Duodenal mucosa (tissue), 2 donors: Measurements from ENCODE around the gene LYRM4.

ENCODE experiments used
- H3K27ac ChIP-seq: one replicate; pipeline ENCODE4 v1.7.0; 2013; ENCODE audit warnings: low read depth, low read length
- H3K27me3 ChIP-seq, 2 donors: one replicate each; pipeline ENCODE4 v1.7.0; 2013; ENCODE audit warnings: low read length in 2 of 2, control low read depth in 1 of 2; ENCODE audit not compliant: insufficient read depth in 2 of 2, control insufficient read depth in 1 of 2
- H3K36me3 ChIP-seq, 2 donors: one replicate each; pipeline ENCODE4 v1.7.0; 2013; ENCODE audit warnings: low read length in 2 of 2, control low read depth in 1 of 2; ENCODE audit not compliant: insufficient read depth in 2 of 2, control insufficient read depth in 1 of 2
- H3K4me1 ChIP-seq, 2 donors: one replicate each; pipeline ENCODE4 v1.7.0; 2013; ENCODE audit warnings: low read length in 2 of 2, control low read depth in 1 of 2; ENCODE audit not compliant: insufficient read depth in 2 of 2, control insufficient read depth in 1 of 2
- H3K4me3 ChIP-seq, 2 donors: one replicate each; pipeline ENCODE4 v1.7.0; 2013; ENCODE audit warnings: low read length in 2 of 2, low read depth in 1 of 2
- H3K9ac ChIP-seq, 2 donors: one replicate each; pipeline ENCODE4 v1.7.0; 2013; ENCODE audit warnings: low read length in 2 of 2, low read depth in 1 of 2
- H3K9me3 ChIP-seq, 2 donors: one replicate each; pipeline ENCODE4 v1.7.0; 2013; ENCODE audit warnings: low read length in 2 of 2, control low read depth in 1 of 2; ENCODE audit not compliant: control insufficient read depth in 1 of 2

The LYRM4 gene

DNA sequence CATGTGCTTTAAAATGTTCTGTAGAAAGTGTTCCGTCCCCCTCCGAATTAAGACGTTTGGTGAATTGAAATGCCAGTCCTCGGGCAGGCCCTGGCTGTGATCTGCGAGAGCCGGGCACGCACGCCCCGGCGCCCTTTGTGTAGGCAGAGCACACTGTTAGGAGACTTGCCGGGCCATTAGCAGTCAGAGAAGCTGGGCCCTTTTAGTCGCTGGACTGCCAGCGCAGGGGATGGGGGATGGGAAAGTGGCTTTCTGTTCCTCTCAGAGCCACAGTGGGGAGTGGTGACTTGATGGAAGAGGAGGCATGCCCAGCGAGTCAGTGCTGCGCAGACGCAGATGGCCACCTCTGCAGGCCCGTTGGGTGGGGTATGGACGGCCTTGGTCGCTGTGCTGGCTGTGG lies 173.4 kb downstream of the LYRM4 start:
- Histone ChIP-seq H3K4me1 (peaks cover 0 to 13% of the 10 kb centered on the region in 2 donors), H3K9me3 (no peaks in the 10 kb centered on the region), H3K27me3 (peaks cover 8 to 27% of the 10 kb centered on the region in 2 donors), H3K27ac (no peak overlapping the region), H3K9ac (no peak overlapping the region), H3K36me3 (no peaks in the 10 kb centered on the region), H3K4me3 (no peak overlapping the region)

- Histone ChIP-seq H3K36me3 (no peaks in the 10 kb centered on the region), H3K4me1 (peaks cover 0 to 13% of the 10 kb centered on the region in 2 donors), H3K9ac (no peak overlapping the region), H3K9me3 (no peaks in the 10 kb centered on the region), H3K27ac (no peak overlapping the region), H3K27me3 (peaks cover 8 to 27% of the 10 kb centered on the region in 2 donors), H3K4me3 (peak overlapping the region; percentile 64 to 67)
Observed at GRCh38 chr6:5086294-5086890, 174.4 kb downstream of the LYRM4 start.

DNA sequence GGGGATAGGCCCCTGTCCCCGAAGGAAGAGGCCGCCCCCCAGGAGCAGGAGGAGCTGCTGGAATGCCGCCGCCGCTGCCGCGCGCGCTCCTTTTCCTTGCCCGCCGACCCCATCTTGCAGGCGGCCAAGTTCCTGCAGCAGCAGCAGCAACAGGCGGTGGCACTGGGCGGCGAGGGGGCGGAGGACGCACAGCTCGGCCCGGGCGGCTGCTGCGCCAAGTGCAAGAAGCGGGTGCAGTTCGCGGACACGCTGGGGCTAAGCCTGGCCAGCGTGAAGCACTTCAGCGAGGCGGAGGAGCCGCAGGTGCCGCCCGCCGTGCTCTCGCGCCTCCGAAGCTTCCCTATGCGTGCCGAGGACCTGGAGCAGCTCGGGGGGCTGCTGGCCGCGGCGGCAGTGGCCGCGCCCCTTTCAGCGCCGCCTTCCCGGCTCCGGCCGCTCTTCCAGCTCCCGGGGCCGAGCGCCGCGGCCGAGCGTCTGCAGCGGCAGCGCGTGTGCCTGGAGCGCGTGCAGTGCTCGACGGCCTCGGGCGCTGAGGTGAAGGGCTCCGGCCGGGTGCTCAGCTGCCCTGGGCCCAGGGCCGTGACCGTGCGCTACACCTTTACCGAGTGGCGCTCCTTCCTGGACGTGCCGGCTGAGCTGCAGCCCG lies 175.0 kb downstream of the LYRM4 start:
- peaks cover 8 to 27% of the 10 kb centered on the region in 2 donors for H3K27me3 ChIP-seq
- H3K27ac ChIP-seq, result no peak overlapping the region
- H3K9me3 ChIP-seq, result no peaks in the 10 kb centered on the region
- peak overlapping the region; percentile 64 to 67 for H3K4me3 ChIP-seq
- H3K9ac ChIP-seq, result no peak overlapping the region
- H3K36me3 ChIP-seq, result no peaks in the 10 kb centered on the region
- peaks cover 0 to 13% of the 10 kb centered on the region in 2 donors for H3K4me1 ChIP-seq

DNA sequence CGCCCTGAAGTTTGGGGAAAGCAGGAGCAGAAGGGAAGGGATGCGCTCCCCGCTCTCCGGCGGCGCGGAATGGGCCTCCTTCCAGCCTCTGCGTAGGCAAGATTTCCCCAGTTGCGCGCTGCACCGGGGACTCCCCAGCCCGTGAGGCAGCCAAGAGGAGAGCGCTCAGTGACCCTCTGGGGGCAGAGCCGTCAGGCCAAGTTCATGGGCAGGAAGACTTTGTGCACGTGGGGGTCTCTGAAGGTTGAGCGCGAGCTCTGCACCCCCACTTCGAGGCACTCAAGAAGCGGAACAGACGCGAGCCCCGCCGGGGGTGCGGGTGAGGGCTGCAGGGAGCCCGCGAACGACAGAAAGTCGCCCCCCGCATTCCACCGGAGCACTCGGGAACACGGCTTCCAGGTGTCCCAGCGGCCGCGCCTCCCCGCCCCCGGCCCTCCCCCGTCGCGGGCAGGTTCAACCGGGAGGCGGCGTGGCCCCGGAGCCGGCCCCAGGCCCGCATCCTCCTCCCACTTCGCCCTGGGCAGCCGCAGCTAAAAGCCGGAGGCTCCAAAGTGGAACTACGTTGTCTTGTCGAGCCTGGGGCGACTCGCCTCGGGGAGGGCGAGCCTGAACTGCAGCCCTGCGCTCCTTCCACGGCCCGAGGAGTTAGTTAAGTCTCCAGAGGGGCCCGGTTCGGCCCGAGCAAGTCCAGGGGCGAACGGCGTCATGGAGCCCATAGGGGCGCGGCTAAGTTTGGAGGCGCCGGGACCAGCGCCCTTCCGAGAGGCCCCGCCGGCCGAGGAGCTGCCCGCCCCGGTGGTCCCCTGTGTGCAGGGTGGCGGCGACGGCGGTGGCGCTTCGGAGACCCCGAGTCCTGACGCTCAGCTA lies 175.7 kb downstream of the LYRM4 start, which contains the start of gene PPP1R3G:
PPP1R3G (plus strand) TSS at position 561 of the 867 bp plus-strand sequence; CDS start at position 706, 145 bp downstream.
- H3K27me3 ChIP-seq, result peaks cover 10 to 27% of the 10 kb centered on the region in 2 donors
- peak within 1 kb of the TSS; percentile 6 for H3K27ac ChIP-seq
- no peaks in the 10 kb centered on the region for H3K36me3 ChIP-seq
- no peaks in the 10 kb centered on the region for H3K9me3 ChIP-seq
- H3K4me1 ChIP-seq, result peaks cover 0 to 13% of the 10 kb centered on the region in 2 donors
- peak within 1 kb of the TSS in 1 of 2 donors; percentile 19 for H3K9ac ChIP-seq
- peak within 1 kb of the TSS; percentile 64 to 67 for H3K4me3 ChIP-seq

DNA sequence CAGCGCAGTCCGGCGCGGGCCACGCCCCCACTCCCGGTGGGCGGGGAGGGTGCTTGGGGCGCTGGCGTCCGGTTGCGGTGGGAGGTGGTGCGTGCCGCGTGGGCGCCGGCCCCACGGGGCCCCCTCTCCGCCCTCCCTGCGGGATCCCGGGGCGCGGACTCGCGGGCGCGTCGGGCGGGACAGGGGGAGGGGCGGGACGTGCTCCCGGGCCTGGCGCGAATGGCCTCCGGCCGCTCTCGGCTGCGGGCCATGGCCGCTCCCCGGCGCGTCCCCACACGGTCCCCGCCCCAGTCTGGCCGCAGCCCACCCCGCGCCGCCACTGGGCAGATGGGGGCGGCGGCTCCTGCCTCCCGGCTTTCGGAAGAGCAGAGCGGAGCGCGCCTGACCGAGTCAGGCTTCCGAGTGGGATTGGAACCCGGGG lies 176.4 kb downstream of the LYRM4 start:
- peak overlapping the region in 1 of 2 donors; percentile 19 for H3K9ac ChIP-seq
- H3K27ac ChIP-seq, result no peak overlapping the region
- peaks cover 0 to 13% of the 10 kb centered on the region in 2 donors for H3K4me1 ChIP-seq
- peak overlapping the region; percentile 64 to 67 for H3K4me3 ChIP-seq
- peaks cover 10 to 27% of the 10 kb centered on the region in 2 donors for H3K27me3 ChIP-seq
- no peaks in the 10 kb centered on the region for H3K9me3 ChIP-seq
- no peaks in the 10 kb centered on the region for H3K36me3 ChIP-seq

- Histone ChIP-seq H3K9me3 (no peaks in the 10 kb centered on the region), H3K4me1 (peaks cover 0 to 13% of the 10 kb centered on the region in 2 donors), H3K9ac (no peak overlapping the region), H3K27ac (no peak overlapping the region), H3K4me3 (peak overlapping the region in 1 of 2 donors; percentile 67), H3K27me3 (peaks cover 10 to 27% of the 10 kb centered on the region in 2 donors), H3K36me3 (no peaks in the 10 kb centered on the region)
Observed at GRCh38 chr6:5083813-5084359, 176.9 kb downstream of the LYRM4 start.

GRCh38 chr6:5083307-5083583 lies 177.5 kb downstream of the LYRM4 start:
- no peaks in the 10 kb centered on the region for H3K9me3 ChIP-seq
- peaks cover 10 to 27% of the 10 kb centered on the region in 2 donors for H3K27me3 ChIP-seq
- no peak overlapping the region for H3K4me3 ChIP-seq
- H3K4me1 ChIP-seq, result peaks cover 0 to 13% of the 10 kb centered on the region in 2 donors
- no peaks in the 10 kb centered on the region for H3K36me3 ChIP-seq
- H3K9ac ChIP-seq, result no peak overlapping the region
- no peak overlapping the region for H3K27ac ChIP-seq

DNA sequence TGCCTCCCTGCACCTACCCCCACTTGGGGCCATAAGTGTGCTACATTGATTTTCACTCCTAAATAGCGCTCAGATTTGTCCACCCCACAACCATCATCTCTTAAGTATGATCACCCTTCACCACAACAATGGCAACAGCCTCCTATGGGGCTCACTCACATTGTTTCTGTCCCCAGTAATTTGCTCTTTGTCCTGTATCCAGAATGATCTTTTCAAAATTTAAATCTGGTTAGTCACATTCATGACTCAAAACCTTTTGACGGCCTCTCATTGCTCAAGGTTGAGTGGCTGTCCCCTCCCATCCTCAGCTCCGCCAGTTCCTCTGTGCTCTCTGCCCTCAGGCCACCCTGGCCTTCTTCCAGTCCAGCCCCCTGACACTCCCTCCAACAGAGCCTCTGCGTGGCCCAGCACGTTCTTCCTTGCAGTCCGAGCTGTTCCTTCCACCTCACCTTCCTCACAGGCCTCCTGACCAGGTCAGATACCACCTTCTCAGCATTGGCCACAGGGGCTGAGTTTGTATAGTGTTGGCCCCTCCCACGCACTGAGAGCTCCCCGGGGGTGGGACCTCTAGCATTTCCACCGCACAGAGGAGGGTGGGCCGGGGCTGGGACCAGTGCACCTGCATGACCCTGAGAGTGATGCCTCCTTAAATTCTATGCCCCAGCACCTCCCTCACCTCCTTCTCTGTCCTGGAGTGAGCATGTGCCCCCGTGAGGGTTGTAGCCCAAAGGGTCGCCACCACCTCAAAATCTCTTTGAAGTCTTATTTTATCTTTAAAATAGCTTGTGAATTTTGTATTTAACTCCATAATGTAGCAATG lies 178.1 kb downstream of the LYRM4 start:
- Histone ChIP-seq H3K27ac (no peak overlapping the region), H3K9ac (no peak overlapping the region), H3K9me3 (no peaks in the 10 kb centered on the region), H3K4me3 (no peak overlapping the region), H3K27me3 (peaks cover 10 to 26% of the 10 kb centered on the region in 2 donors), H3K36me3 (no peaks in the 10 kb centered on the region), H3K4me1 (peaks cover 0 to 13% of the 10 kb centered on the region in 2 donors)

GRCh38 chr6:5081955-5082354 lies 178.8 kb downstream of the LYRM4 start:
- Histone ChIP-seq H3K27me3 (peaks cover 5 to 19% of the 10 kb centered on the region in 2 donors), H3K9ac (no peak overlapping the region), H3K27ac (no peak overlapping the region), H3K4me3 (no peak overlapping the region), H3K9me3 (no peaks in the 10 kb centered on the region), H3K4me1 (peaks cover 0 to 13% of the 10 kb centered on the region in 2 donors), H3K36me3 (no peaks in the 10 kb centered on the region)
